Ramos (cell line): Measurements from ENCODE around the gene MCL1.

Experiments
- in situ Hi-C: fragments of 300-500 bp; cut with MboI; formaldehyde crosslinking; loops from one replicate; pipeline ENCODE4 v1.14.3; 2022; ENCODE audit warnings: low sequenced_read_pairs; ENCODE audit not compliant: unreplicated experiment

The MCL1 gene

DNA sequence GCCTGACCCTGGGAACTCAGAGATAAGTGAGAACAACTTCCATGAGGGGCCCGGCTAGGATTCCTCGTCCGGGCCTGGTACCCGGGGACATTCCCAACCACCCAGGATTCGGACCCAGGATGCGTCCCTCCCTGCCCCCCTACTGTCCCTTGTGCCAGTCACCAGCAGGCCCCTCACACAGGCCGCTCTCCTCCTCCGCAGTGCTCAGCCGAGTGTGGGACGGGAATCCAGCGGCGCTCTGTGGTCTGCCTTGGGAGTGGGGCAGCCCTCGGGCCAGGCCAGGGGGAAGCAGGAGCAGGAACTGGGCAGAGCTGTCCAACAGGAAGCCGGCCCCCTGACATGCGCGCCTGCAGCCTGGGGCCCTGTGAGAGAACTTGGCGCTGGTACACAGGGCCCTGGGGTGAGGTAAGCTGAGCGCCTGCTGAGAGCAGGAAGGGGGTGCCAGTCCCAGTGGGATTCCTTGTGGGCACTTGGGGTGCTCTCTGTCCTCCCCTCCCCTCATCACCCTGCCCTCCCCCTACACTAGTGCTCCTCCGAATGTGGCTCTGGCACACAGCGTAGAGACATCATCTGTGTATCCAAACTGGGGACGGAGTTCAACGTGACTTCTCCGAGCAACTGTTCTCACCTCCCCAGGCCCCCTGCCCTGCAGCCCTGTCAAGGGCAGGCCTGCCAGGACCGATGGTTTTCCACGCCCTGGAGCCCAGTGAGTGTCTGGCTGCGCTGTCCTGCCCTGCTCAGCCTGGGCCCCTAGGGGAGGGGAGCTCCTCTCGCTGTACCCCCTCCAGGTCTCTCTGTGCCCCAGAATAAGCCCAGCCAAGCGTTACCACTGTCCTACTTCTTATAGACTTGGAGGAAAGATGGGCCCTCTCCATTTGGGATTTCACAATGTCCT, 20.4 kb downstream of the MCL1 start:
- in situ Hi-C loops = no loop called here

DNA sequence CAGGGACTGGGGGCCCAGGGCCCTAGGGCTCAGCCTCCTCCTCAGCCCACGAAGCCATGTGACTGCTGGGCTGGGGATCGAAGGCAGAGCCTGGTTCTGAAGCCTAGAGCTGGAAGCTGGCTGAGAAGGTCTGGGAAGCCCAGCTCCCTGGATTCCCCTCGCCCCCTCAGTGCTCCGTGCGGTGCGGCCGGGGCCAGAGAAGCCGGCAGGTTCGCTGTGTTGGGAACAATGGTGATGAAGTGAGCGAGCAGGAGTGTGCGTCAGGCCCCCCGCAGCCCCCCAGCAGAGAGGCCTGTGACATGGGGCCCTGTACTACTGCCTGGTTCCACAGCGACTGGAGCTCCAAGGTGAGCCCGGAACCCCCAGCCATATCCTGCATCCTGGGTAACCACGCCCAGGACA, 21.1 kb downstream of the MCL1 start:
- in situ Hi-C loops = no loop called here

GRCh38 chr1:150557813-150558212, 21.6 kb downstream of the MCL1 start:
- in situ Hi-C loops = no loop called here

GRCh38 chr1:150557065-150557600, 22.3 kb downstream of the MCL1 start:
- in situ Hi-C loops = no loop called here

- in situ Hi-C loops = no loop called here
These were observed 23.2 kb downstream of the MCL1 start for GRCh38 chr1:150555971-150556865.

DNA sequence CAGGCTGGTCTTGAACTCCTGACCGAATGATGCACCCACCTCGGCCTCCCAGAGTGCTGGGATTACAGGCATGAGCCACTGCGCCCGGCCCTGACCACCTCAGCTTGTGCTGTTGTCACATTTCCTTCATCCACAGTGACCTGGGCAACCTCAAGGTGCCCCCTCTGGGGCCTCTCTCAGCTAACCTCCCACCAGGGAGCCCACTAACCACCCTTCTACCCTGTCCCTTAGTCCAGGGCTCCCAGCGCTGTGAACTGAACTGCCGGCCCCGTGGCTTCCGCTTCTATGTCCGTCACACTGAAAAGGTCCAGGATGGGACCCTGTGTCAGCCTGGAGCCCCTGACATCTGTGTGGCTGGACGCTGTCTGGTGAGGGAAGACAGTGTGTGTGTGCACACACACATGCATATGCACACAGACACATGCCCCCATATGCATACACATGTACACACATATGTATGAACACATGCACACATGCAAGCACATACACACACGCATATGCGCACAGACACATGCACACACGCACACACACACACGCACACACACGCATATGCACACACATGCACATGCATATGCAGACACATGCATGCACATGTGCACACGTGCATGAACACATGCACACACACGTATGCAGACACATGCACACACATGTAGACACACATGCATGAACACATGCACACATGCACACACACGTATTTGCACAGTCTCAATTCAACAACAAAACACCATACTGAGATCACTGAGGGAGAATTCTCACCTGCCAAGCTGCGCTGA, 24.0 kb downstream of the MCL1 start:
- in situ Hi-C loops = no loop called here

- in situ Hi-C loops = no loop called here
These were observed 25.3 kb downstream of the MCL1 start for GRCh38 chr1:150554086-150554452.

DNA sequence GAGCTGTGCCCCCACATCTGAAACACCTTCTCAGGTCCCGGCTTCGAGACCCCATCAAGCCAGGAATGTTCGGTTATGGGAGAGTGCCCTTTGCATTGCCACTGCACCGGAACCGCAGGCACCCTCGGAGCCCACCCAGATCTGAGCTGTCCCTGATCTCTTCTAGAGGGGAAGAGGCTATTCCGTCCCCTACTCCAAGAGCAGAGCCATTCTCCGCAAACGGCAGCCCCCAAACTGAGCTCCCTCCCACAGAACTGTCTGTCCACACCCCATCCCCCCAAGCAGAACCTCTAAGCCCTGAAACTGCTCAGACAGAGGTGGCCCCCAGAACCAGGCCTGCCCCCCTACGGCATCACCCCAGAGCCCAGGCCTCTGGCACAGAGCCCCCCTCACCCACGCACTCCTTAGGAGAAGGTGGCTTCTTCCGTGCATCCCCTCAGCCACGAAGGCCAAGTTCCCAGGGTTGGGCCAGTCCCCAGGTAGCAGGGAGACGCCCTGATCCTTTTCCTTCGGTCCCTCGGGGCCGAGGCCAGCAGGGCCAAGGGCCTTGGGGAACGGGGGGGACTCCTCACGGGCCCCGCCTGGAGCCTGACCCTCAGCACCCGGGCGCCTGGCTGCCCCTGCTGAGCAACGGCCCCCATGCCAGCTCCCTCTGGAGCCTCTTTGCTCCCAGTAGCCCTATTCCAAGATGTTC, 25.9 kb downstream of the MCL1 start:
- in situ Hi-C loops = no loop called here

GRCh38 chr1:150552911-150553289, 26.5 kb downstream of the MCL1 start:
- in situ Hi-C loops = no loop called here

DNA sequence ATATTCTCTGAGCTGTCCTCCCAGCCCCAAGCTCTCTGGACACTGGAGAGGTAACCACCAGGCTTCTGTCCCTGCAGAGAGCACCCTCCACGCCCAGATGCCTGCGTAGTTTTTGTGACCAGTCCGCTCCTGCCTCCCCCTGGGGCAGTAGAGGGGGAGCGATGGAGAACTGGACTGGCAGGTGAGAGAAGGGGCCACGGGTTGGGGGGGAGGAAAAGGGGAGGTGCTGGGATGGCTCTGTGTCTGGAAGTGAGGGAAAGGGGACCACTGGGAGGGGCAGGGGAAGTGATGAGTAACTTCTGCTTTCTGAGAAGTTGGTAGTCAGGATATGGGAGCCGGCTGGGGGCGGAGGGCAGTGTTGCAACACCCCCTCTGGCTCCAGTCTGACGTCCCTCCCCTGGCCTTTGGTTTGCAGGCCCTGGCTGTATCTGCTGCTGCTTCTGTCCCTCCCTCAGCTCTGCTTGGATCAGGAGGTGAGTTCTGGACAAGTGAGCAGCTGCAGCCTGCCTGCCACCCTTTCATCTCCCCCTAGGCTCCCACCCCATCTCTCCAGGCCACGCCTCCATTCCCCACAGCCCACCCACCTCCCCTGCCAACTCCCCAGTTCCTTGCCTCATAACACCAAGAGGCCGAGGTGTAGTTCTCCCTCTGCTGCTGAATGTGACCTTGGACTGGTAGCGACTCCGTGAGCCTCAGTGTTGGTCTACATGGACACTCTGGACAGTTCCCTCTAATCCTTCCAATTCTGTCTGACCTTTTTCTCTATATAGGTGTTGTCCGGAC, 27.1 kb downstream of the MCL1 start:
- in situ Hi-C loops = no loop called here

DNA sequence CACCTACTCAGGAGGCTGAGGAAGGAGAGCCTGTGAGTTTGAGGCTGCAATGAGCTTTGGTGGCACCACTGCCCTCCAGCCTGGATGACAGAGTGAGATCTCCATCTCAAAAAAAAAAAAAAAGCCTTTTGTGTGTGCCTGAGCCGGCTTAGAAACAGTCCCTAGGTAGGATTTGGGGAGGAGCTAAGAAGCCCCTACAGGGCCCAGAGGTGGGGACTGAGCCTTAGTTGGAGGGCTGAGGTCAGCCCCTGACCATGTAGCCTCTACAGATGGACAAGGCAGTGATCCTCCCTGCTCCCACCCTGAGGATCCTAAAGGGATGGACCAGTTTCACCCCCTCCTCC, 27.7 kb downstream of the MCL1 start:
- in situ Hi-C loops = no loop called here

DNA sequence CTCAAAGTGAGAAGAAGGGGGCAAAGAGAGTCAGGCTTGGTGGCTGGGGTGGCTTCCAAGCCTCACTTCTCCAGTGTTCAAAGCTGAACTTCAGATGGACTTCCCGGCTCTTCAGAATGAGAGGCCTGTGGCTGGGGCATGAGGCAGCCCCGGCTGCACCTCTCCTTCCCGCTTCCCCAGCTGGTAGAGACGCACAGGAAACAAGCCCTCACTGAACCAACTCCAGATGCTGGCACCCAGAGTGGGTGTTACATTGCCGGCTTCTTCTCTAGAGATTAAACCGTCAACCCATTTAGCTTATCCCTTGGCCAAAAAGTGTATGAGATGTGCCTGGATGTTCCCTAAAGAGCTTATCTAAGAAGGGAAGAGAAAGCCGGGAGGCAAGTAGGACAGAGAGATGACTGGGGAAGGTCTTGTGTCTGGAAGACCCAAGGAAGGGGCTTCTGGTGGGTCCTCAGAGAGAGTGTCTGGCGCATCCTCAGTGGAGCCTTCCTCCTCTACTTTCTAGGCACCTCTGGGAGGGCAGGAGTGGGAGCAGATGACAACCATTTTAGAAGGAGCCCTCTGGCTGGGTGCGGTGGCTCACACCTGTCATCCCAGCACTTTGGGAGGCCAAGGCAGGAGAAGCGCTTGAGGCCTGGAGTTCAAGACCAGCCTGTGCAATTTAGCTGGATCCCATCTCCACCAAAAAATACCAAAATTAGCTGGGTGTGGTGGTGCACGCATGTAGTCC, 28.2 kb downstream of the MCL1 start:
- in situ Hi-C loops = no loop called here

GRCh38 chr1:150550222-150551050, 29.0 kb downstream of the MCL1 start:
- in situ Hi-C loops = no loop called here

DNA sequence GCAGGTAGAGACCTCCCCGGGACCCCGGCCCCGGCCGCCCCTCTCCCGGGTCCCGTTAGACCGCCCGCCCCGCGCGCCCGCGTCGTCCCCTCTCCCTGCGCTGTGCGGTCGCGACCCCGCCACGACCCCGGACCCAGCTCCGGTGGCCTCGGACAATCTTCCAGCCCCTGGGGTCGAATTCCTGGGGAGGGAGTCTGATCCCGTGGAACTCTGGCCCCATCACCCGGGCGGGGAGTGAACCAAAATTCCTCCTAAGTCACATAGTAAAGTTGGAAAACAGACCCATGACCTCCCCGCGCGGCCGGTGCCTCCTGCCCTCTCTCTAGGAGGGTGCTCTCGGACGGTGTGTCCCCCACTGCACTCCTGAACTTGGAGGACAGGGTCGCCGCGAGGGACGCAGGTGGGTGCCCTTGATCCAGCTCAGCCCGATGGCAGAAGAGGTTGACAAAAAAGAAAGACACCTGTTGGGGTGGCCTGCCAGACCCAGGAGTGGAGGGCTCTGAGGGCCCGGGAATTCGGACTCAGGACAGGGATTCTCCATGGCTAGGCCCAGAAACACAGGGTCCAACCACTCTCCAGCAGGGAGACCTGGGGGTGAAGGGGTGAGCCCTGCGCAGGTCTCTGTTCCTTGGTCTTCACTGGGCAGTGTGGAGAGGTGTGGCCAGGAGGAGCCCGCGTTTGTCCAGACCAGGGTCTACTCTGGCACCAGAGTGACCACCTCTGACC, 29.8 kb downstream of the MCL1 start:
- in situ Hi-C loops = no loop called here

DNA sequence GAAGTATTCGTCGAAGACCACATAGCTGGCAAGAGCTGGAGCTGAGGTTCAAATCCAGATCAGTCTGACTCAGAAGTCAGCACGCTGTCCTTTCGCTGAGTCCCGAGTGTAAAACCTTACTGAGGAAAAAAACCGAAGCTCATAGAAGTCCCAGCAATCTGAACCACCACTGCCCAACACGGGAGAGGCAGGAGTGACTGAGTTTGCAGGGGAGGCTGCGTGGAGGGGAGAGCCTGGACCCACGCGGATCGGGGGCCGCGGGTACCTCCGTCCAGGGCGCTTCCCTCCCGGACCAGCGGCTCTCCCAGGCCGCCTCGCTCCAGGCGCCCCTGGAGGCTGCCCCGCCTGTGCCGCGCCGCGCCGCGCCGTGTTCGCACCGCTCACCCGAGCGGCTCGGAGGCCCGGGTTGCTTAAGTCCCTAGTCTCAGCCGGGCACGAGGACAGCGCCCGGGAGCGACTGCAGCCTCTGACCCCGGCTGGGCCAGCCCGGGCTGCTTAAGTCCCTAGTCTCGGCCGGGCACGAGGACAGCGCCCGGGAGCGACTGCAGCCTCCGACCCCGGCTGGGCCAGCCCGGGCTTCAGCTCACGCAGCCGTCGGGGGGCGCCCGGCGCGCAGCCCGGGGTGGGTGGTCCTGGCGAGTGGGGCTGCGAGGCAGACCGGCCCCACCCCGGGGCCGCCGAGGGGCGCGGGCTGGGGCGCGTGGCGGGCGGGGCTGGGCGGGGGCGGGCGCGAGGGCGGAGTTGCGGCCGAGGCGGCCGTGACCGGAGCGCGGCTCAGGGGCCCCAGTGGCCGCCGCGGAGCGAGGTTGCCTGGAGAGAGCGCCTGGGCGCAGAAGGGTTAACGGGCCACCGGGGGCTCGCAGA, 30.5 kb downstream of the MCL1 start, which contains the start of gene ADAMTSL4:
Gene ADAMTSL4, plus strand, starts transcription at position 777 of the 864 bp plus-strand sequence. CDS start 2,881 bp downstream, outside the sequence.
- in situ Hi-C loops = no loop called here

GRCh38 chr1:150548324-150548631, 31.1 kb downstream of the MCL1 start:
- in situ Hi-C loops = no loop called here
